Activated CD4-positive, alpha-beta T cell treated with anti-CD3 and anti-CD28 coated beads, Interleukin-2, amount 10 ng/mL, durations not matched to agents 7 days and 5 days (primary cell): ENCODE measurements around the gene MROH8. TPM values are rescaled to one million over a fixed set of nuclear protein-coding genes. Genes with fewer than 3 reads are reported as not detected.
"Not testable (repeated sequence)": the region's sequence is repeated elsewhere in the genome, so short reads cannot be mapped to it uniquely, and the experiment has no call there.

Experiments
- CTCF ChIA-PET: fragments of 350-600 bp; sonication (Branson Sonifier 250); formaldehyde crosslinking; loops from one replicate; lab custom pipeline; 2021; ENCODE audit warnings: antibody characterized with exemption; lab: Charles Lee
- POLR2A ChIA-PET: fragments of 350-600 bp; sonication (Branson Sonifier 250); formaldehyde crosslinking; loops from one replicate; lab custom pipeline; 2021; ENCODE audit warnings: antibody characterized with exemption; lab: Charles Lee
- DNase-seq: peaks from one replicate; pipeline ENCODE4 v3.0.0-alpha.2; 2020
- H3K27ac Mint-ChIP-seq: one replicate; pipeline ENCODE4 v1.8.0; 2021; ENCODE audit warnings: mild to moderate bottlenecking, moderate library complexity, mixed read lengths
- H3K27me3 Mint-ChIP-seq: one replicate; pipeline ENCODE4 v1.8.0; 2021; ENCODE audit warnings: mixed read lengths
- H3K36me3 Mint-ChIP-seq: one replicate; pipeline ENCODE4 v1.8.0; 2021; ENCODE audit warnings: low read depth, mixed read lengths
- H3K4me1 Mint-ChIP-seq: one replicate; pipeline ENCODE4 v1.8.0; 2021; ENCODE audit warnings: mixed read lengths
- H3K4me3 Mint-ChIP-seq: one replicate; pipeline ENCODE4 v1.8.0; 2021; ENCODE audit warnings: mild to moderate bottlenecking, moderate library complexity, mixed read lengths
- H3K9me3 Mint-ChIP-seq: one replicate; pipeline ENCODE4 v1.8.0; 2021; ENCODE audit warnings: mixed read lengths
- total RNA-seq, 2 experiments: library from RNA; stranded (reverse); gene quantifications; one replicate each; pipeline ENCODE4 v1.2.3, GENCODE V29; 2021

The MROH8 gene
- total RNA-seq, 2 experiments from 2014 or later = 2.5 to 3.0 TPM

- POLR2A ChIA-PET = no interaction called here
- CTCF ChIA-PET = interaction anchor here (1.3 kb wide), 1 partner anchor 28 kb away, joined by 3 read pairs; no protein-coding TSS in a partner anchor
- Mint-ChIP-seq H3K4me1 (no peaks in the 10 kb centered on the region), H3K36me3 (no peaks in the 10 kb centered on the region), H3K4me3 (no peak overlapping the region), H3K9me3 (no peaks in the 10 kb centered on the region), H3K27me3 (no peaks in the 10 kb centered on the region), H3K27ac (no peak overlapping the region)
- DNase-seq = no peak
These were observed 36.6 kb downstream of the MROH8 start for GRCh38 chr20:37142708-37143107.

GRCh38 chr20:37137547-37137946 is 41.8 kb downstream of the MROH8 start:
- Mint-ChIP-seq H3K9me3 (no peaks in the 10 kb centered on the region), H3K4me1 (no peaks in the 10 kb centered on the region), H3K36me3 (no peaks in the 10 kb centered on the region), H3K27ac (no peak overlapping the region), H3K27me3 (no peaks in the 10 kb centered on the region), H3K4me3 (no peak overlapping the region)
- POLR2A ChIA-PET = no interaction called here
- CTCF ChIA-PET = no interaction called here
- DNase-seq = no peak

- Mint-ChIP-seq H3K27me3 (no peaks in the 10 kb centered on the region), H3K27ac (no peak overlapping the region), H3K4me1 (peaks cover 3% of the 10 kb centered on the region), H3K4me3 (no peak overlapping the region), H3K36me3 (no peaks in the 10 kb centered on the region), H3K9me3 (no peaks in the 10 kb centered on the region)
- CTCF ChIA-PET = interaction anchor here (0.6 kb wide), 1 partner anchor 1655 kb away, joined by 3 read pairs; no protein-coding TSS in a partner anchor
- no peak for DNase-seq
- POLR2A ChIA-PET = no interaction called here
These were observed 45.4 kb downstream of the MROH8 start for GRCh38 chr20:37133952-37134351.

- Mint-ChIP-seq H3K9me3 (no peaks in the 10 kb centered on the region), H3K36me3 (no peaks in the 10 kb centered on the region), H3K4me1 (peaks cover 3% of the 10 kb centered on the region), H3K27ac (no peak overlapping the region), H3K4me3 (no peak overlapping the region), H3K27me3 (no peaks in the 10 kb centered on the region)
- no peak for DNase-seq
- POLR2A ChIA-PET = no interaction called here
- CTCF ChIA-PET = interaction anchor here (0.6 to 1.7 kb wide), 3 partner anchors 8 to 366 kb away, joined by 3 read pairs; no protein-coding TSS in a partner anchor
These were observed 47.9 kb downstream of the MROH8 start for GRCh38 chr20:37131486-37131885.

- ChIA-PET POLR2A (no interaction called here), CTCF (interaction anchor here (0.6 kb wide), 1 partner anchor 107 kb away, joined by 3 read pairs; no protein-coding TSS in a partner anchor)
- Mint-ChIP-seq H3K4me3 (no peak overlapping the region), H3K9me3 (no peaks in the 10 kb centered on the region), H3K27ac (no peak overlapping the region), H3K4me1 (peaks cover 3% of the 10 kb centered on the region), H3K27me3 (no peaks in the 10 kb centered on the region), H3K36me3 (no peaks in the 10 kb centered on the region)
- DNase-seq = no peak
These were observed 50.5 kb downstream of the MROH8 start for GRCh38 chr20:37128803-37129202.

- POLR2A ChIA-PET, H3K27ac Mint-ChIP-seq, H3K9me3 Mint-ChIP-seq, H3K36me3 Mint-ChIP-seq, DNase-seq, CTCF ChIA-PET, H3K4me3 Mint-ChIP-seq, H3K4me1 Mint-ChIP-seq, H3K27me3 Mint-ChIP-seq: not testable (repeated sequence)
These were observed 53.1 kb downstream of the MROH8 start for GRCh38 chr20:37126290-37126689.

GRCh38 chr20:37123441-37123840 is 55.9 kb downstream of the MROH8 start:
- DNase-seq = no peak
- CTCF ChIA-PET = interaction anchor here (1.1 to 1.2 kb wide), 2 partner anchors 9 to 12 kb away, joined by 3 read pairs; no protein-coding TSS in a partner anchor
- Mint-ChIP-seq H3K27ac (peak overlapping the region; percentile 31), H3K27me3 (no peaks in the 10 kb centered on the region), H3K36me3 (no peaks in the 10 kb centered on the region), H3K9me3 (no peaks in the 10 kb centered on the region), H3K4me3 (no peak overlapping the region), H3K4me1 (no peaks in the 10 kb centered on the region)
- POLR2A ChIA-PET = no interaction called here

- DNase-seq = no peak
- Mint-ChIP-seq H3K36me3 (no peaks in the 10 kb centered on the region), H3K9me3 (no peaks in the 10 kb centered on the region), H3K4me1 (no peaks in the 10 kb centered on the region), H3K4me3 (no peak overlapping the region), H3K27ac (no peak overlapping the region), H3K27me3 (peaks cover 1% of the 10 kb centered on the region)
- POLR2A ChIA-PET = no interaction called here
- CTCF ChIA-PET = no interaction called here
These were observed 58.9 kb downstream of the MROH8 start for GRCh38 chr20:37120497-37120896.

- H3K4me1 Mint-ChIP-seq = no peaks in the 10 kb centered on the region
- H3K9me3 Mint-ChIP-seq = no peaks in the 10 kb centered on the region
- CTCF ChIA-PET = interaction anchor here (0.7 to 1.2 kb wide), 2 partner anchors 9 to 23 kb away, joined by 3 read pairs; partner anchors contain the start of gene RBL1
- H3K4me3 Mint-ChIP-seq = no peak overlapping the region
- no peaks in the 10 kb centered on the region for H3K36me3 Mint-ChIP-seq
- DNase-seq = no peak
- peaks cover 5% of the 10 kb centered on the region for H3K27me3 Mint-ChIP-seq
- POLR2A ChIA-PET = no interaction called here
- no peak overlapping the region for H3K27ac Mint-ChIP-seq
These were observed 59.9 kb downstream of the MROH8 start for GRCh38 chr20:37119356-37120036.

GRCh38 chr20:37114012-37114411 is 65.3 kb downstream of the MROH8 start:
- no peak overlapping the region for H3K4me3 Mint-ChIP-seq
- CTCF ChIA-PET = no interaction called here
- POLR2A ChIA-PET = no interaction called here

GRCh38 chr20:37111926-37112455 is 67.4 kb downstream of the MROH8 start:
- H3K9me3 Mint-ChIP-seq = no peaks in the 10 kb centered on the region
- H3K27ac Mint-ChIP-seq = no peak overlapping the region
- POLR2A ChIA-PET = no interaction called here
- H3K4me3 Mint-ChIP-seq = no peak overlapping the region
- no peaks in the 10 kb centered on the region for H3K36me3 Mint-ChIP-seq
- H3K27me3 Mint-ChIP-seq = peaks cover 5% of the 10 kb centered on the region
- no peaks in the 10 kb centered on the region for H3K4me1 Mint-ChIP-seq
- DNase-seq = no peak
- CTCF ChIA-PET = no interaction called here

More at GRCh38 chr20:37114012-37114411, 65.3 kb downstream of the MROH8 start:
- H3K27ac Mint-ChIP-seq = no peak overlapping the region
- no peaks in the 10 kb centered on the region for H3K9me3 Mint-ChIP-seq
- no peak for DNase-seq
- no peaks in the 10 kb centered on the region for H3K36me3 Mint-ChIP-seq
- H3K27me3 Mint-ChIP-seq = peaks cover 5% of the 10 kb centered on the region
- no peaks in the 10 kb centered on the region for H3K4me1 Mint-ChIP-seq

GRCh38 chr20:37108676-37109075 is 70.7 kb downstream of the MROH8 start:
- Mint-ChIP-seq H3K4me3 (no peak overlapping the region), H3K27me3 (no peaks in the 10 kb centered on the region), H3K9me3 (no peaks in the 10 kb centered on the region), H3K27ac (no peak overlapping the region), H3K36me3 (no peaks in the 10 kb centered on the region), H3K4me1 (no peaks in the 10 kb centered on the region)
- ChIA-PET POLR2A (no interaction called here), CTCF (no interaction called here)
- DNase-seq = no peak

GRCh38 chr20:37102571-37102970 is 76.8 kb downstream of the MROH8 start:
- H3K27ac Mint-ChIP-seq = no peak overlapping the region
- H3K4me3 Mint-ChIP-seq = no peak overlapping the region
- H3K4me1 Mint-ChIP-seq = no peaks in the 10 kb centered on the region
- DNase-seq = no peak
- POLR2A ChIA-PET = no interaction called here
- no peaks in the 10 kb centered on the region for H3K9me3 Mint-ChIP-seq
- peaks cover 1% of the 10 kb centered on the region for H3K27me3 Mint-ChIP-seq
- CTCF ChIA-PET = interaction anchor here (0.6 kb wide), 1 partner anchor 63 kb away, joined by 3 read pairs; no protein-coding TSS in a partner anchor
- no peaks in the 10 kb centered on the region for H3K36me3 Mint-ChIP-seq
